MM.1S (cell line): ENCODE results near the gene WFIKKN1.

Source experiments
- DNase-seq: peaks from one replicate; pipeline ENCODE4 v3.0.0-alpha.2; 2015
- H2AFZ ChIP-seq: fragments of 300-600 bp; sonication (generic); 2 replicates; pipeline ENCODE4 v1.6.0; 2016; ENCODE audit warnings: antibody characterized with exemption, low read length
- H3F3A ChIP-seq: fragments of 300-600 bp; sonication (generic); 2 replicates; pipeline ENCODE4 v1.6.1; 2016; ENCODE audit warnings: mild to moderate bottlenecking, antibody characterized with exemption, low read length, moderate library complexity, mixed read lengths; ENCODE audit not compliant: insufficient read depth
- H3K27ac ChIP-seq: fragments of 300-600 bp; sonication (generic); 2 replicates; pipeline ENCODE4 v1.5.1; 2016; ENCODE audit warnings: mild to moderate bottlenecking, low read length
- H3K27me3 ChIP-seq: fragments of 300-600 bp; sonication (generic); replicated peaks from 2 replicates; pipeline ENCODE4 v1.6.0; 2016; ENCODE audit warnings: low read length; ENCODE audit not compliant: insufficient read depth
- H3K36me3 ChIP-seq: fragments of 300-600 bp; sonication (generic); replicated peaks from 2 replicates; pipeline ENCODE4 v1.6.1; 2016; ENCODE audit warnings: mild to moderate bottlenecking, low read length, mixed read lengths; ENCODE audit not compliant: insufficient read depth
- H3K4me1 ChIP-seq: fragments of 300-600 bp; sonication (generic); 2 replicates; pipeline ENCODE4 v1.6.1; 2016; ENCODE audit warnings: low read length, mixed read lengths
- H3K4me2 ChIP-seq: fragments of 300-600 bp; sonication (generic); 2 replicates; pipeline ENCODE4 v1.6.0; 2016; ENCODE audit warnings: low read depth, low read length
- H3K4me3 ChIP-seq: fragments of 300-600 bp; sonication (generic); 2 replicates; pipeline ENCODE4 v1.5.1; 2016; ENCODE audit warnings: low read length, mixed read lengths
- H3K79me2 ChIP-seq: fragments of 300-600 bp; sonication (generic); 2 replicates; pipeline ENCODE4 v1.6.1; 2016; ENCODE audit warnings: mixed run types, low read length, mixed read lengths
- H3K9ac ChIP-seq: fragments of 300-600 bp; sonication (generic); 2 replicates; pipeline ENCODE4 v1.6.1; 2016; ENCODE audit warnings: low read length, mixed read lengths
- H3K9me2 ChIP-seq: fragments of 300-600 bp; sonication (generic); replicated peaks from 2 replicates; pipeline ENCODE4 v1.6.1; 2016; ENCODE audit warnings: mild to moderate bottlenecking, low read length, mixed read lengths; ENCODE audit not compliant: insufficient read depth
- H3K9me3 ChIP-seq: fragments of 300-600 bp; sonication (generic); replicated peaks from 2 replicates; pipeline ENCODE4 v1.6.1; 2016; ENCODE audit warnings: mild to moderate bottlenecking, low read length, mixed read lengths; ENCODE audit not compliant: insufficient read depth
- H4K20me1 ChIP-seq: fragments of 300-600 bp; sonication (generic); 2 replicates; pipeline ENCODE4 v1.6.1; 2016; ENCODE audit warnings: mild to moderate bottlenecking, low read length, moderate library complexity, mixed read lengths; ENCODE audit not compliant: insufficient read depth
- CTCF ChIP-seq: fragments of 300-600 bp; sonication (generic); IDR thresholded peaks from 2 replicates; pipeline ENCODE4 v1.5.1; 2016; ENCODE audit warnings: antibody characterized with exemption, low read length, mixed read lengths
- EZH2 ChIP-seq: fragments of 300-600 bp; sonication (generic); optimal IDR thresholded peaks from 2 replicates; pipeline ENCODE3; 2017; ENCODE audit warnings: low read depth, mild to moderate bottlenecking, antibody characterized with exemption, low read length, mixed read lengths
- EZH2phosphoT487 ChIP-seq: fragments of 300-600 bp; sonication (generic); IDR thresholded peaks from 2 replicates; pipeline ENCODE4 v1.6.1; 2018; ENCODE audit warnings: antibody characterized with exemption, low read length

The WFIKKN1 gene

GRCh38 chr16:624526-625070, 6.2 kb upstream of the WFIKKN1 start:
- Histone ChIP-seq H3K36me3 (no peaks in the 10 kb centered on the region), H3K4me3 (no peak overlapping the region), H3K27me3 (no peaks in the 10 kb centered on the region), H2AFZ (no peak overlapping the region), H3K4me1 (no peaks in the 10 kb centered on the region), H3K4me2 (no peak overlapping the region), H3F3A (no peaks in the 10 kb centered on the region), H3K79me2 (0 out of 2 replicates have a peak, but pooled peaks cover 3% of the 10 kb centered on the region), H3K9me3 (no peaks in the 10 kb centered on the region), H3K27ac (no peak overlapping the region), H3K9me2 (no peaks in the 10 kb centered on the region), H4K20me1 (no peaks in the 10 kb centered on the region), H3K9ac (no peak overlapping the region)
- no peak for TF ChIP-seq CTCF
- TF ChIP-seq EZH2, result no peak
- TF ChIP-seq EZH2phosphoT487, result no peak
- DNase-seq, result no peak

GRCh38 chr16:625117-625976, 5.4 kb upstream of the WFIKKN1 start:
- no peak overlapping the region for H2AFZ ChIP-seq
- H3K79me2 ChIP-seq, result 0 out of 2 replicates have a peak, but pooled peaks cover 3% of the 10 kb centered on the region
- H3K27ac ChIP-seq, result no peak overlapping the region
- H3K27me3 ChIP-seq, result no peaks in the 10 kb centered on the region
- no peaks in the 10 kb centered on the region for H3K9me2 ChIP-seq
- no peak for TF ChIP-seq EZH2
- TF ChIP-seq EZH2phosphoT487, result no peak
- no peak for TF ChIP-seq CTCF
- H3F3A ChIP-seq, result no peaks in the 10 kb centered on the region
- no peak overlapping the region for H3K9ac ChIP-seq
- no peaks in the 10 kb centered on the region for H3K4me1 ChIP-seq
- H3K9me3 ChIP-seq, result no peaks in the 10 kb centered on the region
- no peak overlapping the region for H3K4me2 ChIP-seq
- no peak for DNase-seq
- no peaks in the 10 kb centered on the region for H3K36me3 ChIP-seq
- H4K20me1 ChIP-seq, result no peaks in the 10 kb centered on the region
- H3K4me3 ChIP-seq, result no peak overlapping the region

GRCh38 chr16:625977-626765, 4.6 kb upstream of the WFIKKN1 start:
- no peaks in the 10 kb centered on the region for H3K4me1 ChIP-seq
- H4K20me1 ChIP-seq, result no peaks in the 10 kb centered on the region
- H3K9me3 ChIP-seq, result no peaks in the 10 kb centered on the region
- no peak for DNase-seq
- no peaks in the 10 kb centered on the region for H3K9me2 ChIP-seq
- H3K4me3 ChIP-seq, result no peak overlapping the region
- no peak overlapping the region for H3K9ac ChIP-seq
- H3K36me3 ChIP-seq, result no peaks in the 10 kb centered on the region
- H3K79me2 ChIP-seq, result 0 out of 2 replicates have a peak, but pooled peaks cover 3% of the 10 kb centered on the region
- H2AFZ ChIP-seq, result no peak overlapping the region
- no peak overlapping the region for H3K4me2 ChIP-seq
- TF ChIP-seq EZH2, result no peak
- TF ChIP-seq CTCF, result no peak
- H3K27ac ChIP-seq, result no peak overlapping the region
- H3K27me3 ChIP-seq, result no peaks in the 10 kb centered on the region
- H3F3A ChIP-seq, result no peaks in the 10 kb centered on the region
